Measurements from ENCODE around the gene ZEB1.

The ZEB1 gene

GRCh38 chr10:31320550-31321211 is 1.7 kb downstream of the ZEB1 start:
- no peaks in the 10 kb centered on the region for H3K4me1 ChIP-seq (ENCODE audit: control insufficient read depth, insufficient read depth, low read length)
- no peaks in the 10 kb centered on the region for H3K36me3 ChIP-seq (ENCODE audit: control insufficient read depth, insufficient read depth, low read length)
- peaks cover 72% of the 10 kb centered on the region for H3K27me3 ChIP-seq (ENCODE audit: control insufficient read depth, insufficient read depth, low read length)
- H3K9ac ChIP-seq (ENCODE audit: low read depth, low read length), result no peak overlapping the region
- peak overlapping the region; percentile 58 for H3K4me3 ChIP-seq (ENCODE audit: low read depth, low read length)
- H3K9me3 ChIP-seq (ENCODE audit: control insufficient read depth, insufficient read depth, low read length), result no peaks in the 10 kb centered on the region

GRCh38 chr10:31321396-31321941 is 2.5 kb downstream of the ZEB1 start:
- H3K9me3 ChIP-seq (ENCODE audit: control insufficient read depth, insufficient read depth, low read length), result no peaks in the 10 kb centered on the region
- H3K36me3 ChIP-seq (ENCODE audit: control insufficient read depth, insufficient read depth, low read length), result no peaks in the 10 kb centered on the region
- no peak overlapping the region for H3K9ac ChIP-seq (ENCODE audit: low read depth, low read length)
- no peaks in the 10 kb centered on the region for H3K4me1 ChIP-seq (ENCODE audit: control insufficient read depth, insufficient read depth, low read length)
- peak overlapping the region; percentile 58 for H3K4me3 ChIP-seq (ENCODE audit: low read depth, low read length)
- H3K27me3 ChIP-seq (ENCODE audit: control insufficient read depth, insufficient read depth, low read length), result peaks cover 69% of the 10 kb centered on the region

- H3K36me3 ChIP-seq (ENCODE audit: control insufficient read depth, insufficient read depth, low read length), result no peaks in the 10 kb centered on the region
- no peaks in the 10 kb centered on the region for H3K4me1 ChIP-seq (ENCODE audit: control insufficient read depth, insufficient read depth, low read length)
- no peaks in the 10 kb centered on the region for H3K9me3 ChIP-seq (ENCODE audit: control insufficient read depth, insufficient read depth, low read length)
- peaks cover 66% of the 10 kb centered on the region for H3K27me3 ChIP-seq (ENCODE audit: control insufficient read depth, insufficient read depth, low read length)
- H3K4me3 ChIP-seq (ENCODE audit: low read depth, low read length), result no peak overlapping the region
- no peak overlapping the region for H3K9ac ChIP-seq (ENCODE audit: low read depth, low read length)
Observed at GRCh38 chr10:31322647-31323046, 3.6 kb downstream of the ZEB1 start.

- no peaks in the 10 kb centered on the region for H3K27me3 ChIP-seq (ENCODE audit: control insufficient read depth, insufficient read depth, low read length)
- no peaks in the 10 kb centered on the region for H3K4me1 ChIP-seq (ENCODE audit: control insufficient read depth, insufficient read depth, low read length)
- H3K9me3 ChIP-seq (ENCODE audit: control insufficient read depth, insufficient read depth, low read length), result no peaks in the 10 kb centered on the region
- H3K4me3 ChIP-seq (ENCODE audit: low read depth, low read length), result no peak overlapping the region
- H3K36me3 ChIP-seq (ENCODE audit: control insufficient read depth, insufficient read depth, low read length), result no peaks in the 10 kb centered on the region
- H3K9ac ChIP-seq (ENCODE audit: low read depth, low read length), result no peak overlapping the region
Observed at GRCh38 chr10:31340343-31340742, 21.3 kb downstream of the ZEB1 start.

- Histone ChIP-seq H3K9me3 (ENCODE audit: control insufficient read depth, insufficient read depth, low read length) (no peaks in the 10 kb centered on the region), H3K4me3 (ENCODE audit: low read depth, low read length) (no peak overlapping the region), H3K9ac (ENCODE audit: low read depth, low read length) (no peak overlapping the region), H3K27me3 (ENCODE audit: control insufficient read depth, insufficient read depth, low read length) (no peaks in the 10 kb centered on the region), H3K36me3 (ENCODE audit: control insufficient read depth, insufficient read depth, low read length) (no peaks in the 10 kb centered on the region), H3K4me1 (ENCODE audit: control insufficient read depth, insufficient read depth, low read length) (no peaks in the 10 kb centered on the region)
Observed at GRCh38 chr10:31341552-31341951, 22.5 kb downstream of the ZEB1 start.

- Histone ChIP-seq H3K27me3 (ENCODE audit: control insufficient read depth, insufficient read depth, low read length) (no peaks in the 10 kb centered on the region), H3K9ac (ENCODE audit: low read depth, low read length) (no peak overlapping the region), H3K4me3 (ENCODE audit: low read depth, low read length) (no peak overlapping the region), H3K4me1 (ENCODE audit: control insufficient read depth, insufficient read depth, low read length) (no peaks in the 10 kb centered on the region), H3K9me3 (ENCODE audit: control insufficient read depth, insufficient read depth, low read length) (no peaks in the 10 kb centered on the region), H3K36me3 (ENCODE audit: control insufficient read depth, insufficient read depth, low read length) (no peaks in the 10 kb centered on the region)
Observed at GRCh38 chr10:31343009-31343408, 24.0 kb downstream of the ZEB1 start.

- H3K9me3 ChIP-seq (ENCODE audit: control insufficient read depth, insufficient read depth, low read length), result no peaks in the 10 kb centered on the region
- no peak overlapping the region for H3K4me3 ChIP-seq (ENCODE audit: low read depth, low read length)
- H3K9ac ChIP-seq (ENCODE audit: low read depth, low read length), result no peak overlapping the region
- no peaks in the 10 kb centered on the region for H3K36me3 ChIP-seq (ENCODE audit: control insufficient read depth, insufficient read depth, low read length)
- no peaks in the 10 kb centered on the region for H3K27me3 ChIP-seq (ENCODE audit: control insufficient read depth, insufficient read depth, low read length)
- no peaks in the 10 kb centered on the region for H3K4me1 ChIP-seq (ENCODE audit: control insufficient read depth, insufficient read depth, low read length)
Observed at GRCh38 chr10:31343551-31343950, 24.5 kb downstream of the ZEB1 start.

GRCh38 chr10:31345886-31346285 is 26.9 kb downstream of the ZEB1 start:
- Histone ChIP-seq H3K9me3 (ENCODE audit: control insufficient read depth, insufficient read depth, low read length) (no peaks in the 10 kb centered on the region), H3K9ac (ENCODE audit: low read depth, low read length) (no peak overlapping the region), H3K36me3 (ENCODE audit: control insufficient read depth, insufficient read depth, low read length) (no peaks in the 10 kb centered on the region), H3K4me3 (ENCODE audit: low read depth, low read length) (no peak overlapping the region), H3K27me3 (ENCODE audit: control insufficient read depth, insufficient read depth, low read length) (no peaks in the 10 kb centered on the region), H3K4me1 (ENCODE audit: control insufficient read depth, insufficient read depth, low read length) (no peaks in the 10 kb centered on the region)

- Histone ChIP-seq H3K4me3 (ENCODE audit: low read depth, low read length) (no peak overlapping the region), H3K27me3 (ENCODE audit: control insufficient read depth, insufficient read depth, low read length) (no peaks in the 10 kb centered on the region), H3K9me3 (ENCODE audit: control insufficient read depth, insufficient read depth, low read length) (no peaks in the 10 kb centered on the region), H3K36me3 (ENCODE audit: control insufficient read depth, insufficient read depth, low read length) (no peaks in the 10 kb centered on the region), H3K9ac (ENCODE audit: low read depth, low read length) (no peak overlapping the region), H3K4me1 (ENCODE audit: control insufficient read depth, insufficient read depth, low read length) (no peaks in the 10 kb centered on the region)
Observed at GRCh38 chr10:31346953-31347352, 27.9 kb downstream of the ZEB1 start.

- Histone ChIP-seq H3K4me1 (ENCODE audit: control insufficient read depth, insufficient read depth, low read length) (no peaks in the 10 kb centered on the region), H3K4me3 (ENCODE audit: low read depth, low read length) (no peak overlapping the region), H3K9ac (ENCODE audit: low read depth, low read length) (no peak overlapping the region), H3K27me3 (ENCODE audit: control insufficient read depth, insufficient read depth, low read length) (no peaks in the 10 kb centered on the region), H3K36me3 (ENCODE audit: control insufficient read depth, insufficient read depth, low read length) (no peaks in the 10 kb centered on the region), H3K9me3 (ENCODE audit: control insufficient read depth, insufficient read depth, low read length) (no peaks in the 10 kb centered on the region)
Observed at GRCh38 chr10:31347705-31348104, 28.7 kb downstream of the ZEB1 start.

GRCh38 chr10:31350891-31351290 is 31.9 kb downstream of the ZEB1 start:
- Histone ChIP-seq H3K27me3 (ENCODE audit: control insufficient read depth, insufficient read depth, low read length) (no peaks in the 10 kb centered on the region), H3K4me1 (ENCODE audit: control insufficient read depth, insufficient read depth, low read length) (no peaks in the 10 kb centered on the region), H3K9ac (ENCODE audit: low read depth, low read length) (no peak overlapping the region), H3K36me3 (ENCODE audit: control insufficient read depth, insufficient read depth, low read length) (no peaks in the 10 kb centered on the region), H3K4me3 (ENCODE audit: low read depth, low read length) (no peak overlapping the region), H3K9me3 (ENCODE audit: control insufficient read depth, insufficient read depth, low read length) (no peaks in the 10 kb centered on the region)

GRCh38 chr10:31352436-31353226 is 33.6 kb downstream of the ZEB1 start:
- no peaks in the 10 kb centered on the region for H3K9me3 ChIP-seq (ENCODE audit: control insufficient read depth, insufficient read depth, low read length)

More at GRCh38 chr10:31352436-31353226, 33.6 kb downstream of the ZEB1 start:
- no peaks in the 10 kb centered on the region for H3K27me3 ChIP-seq (ENCODE audit: control insufficient read depth, insufficient read depth, low read length)
- no peaks in the 10 kb centered on the region for H3K36me3 ChIP-seq (ENCODE audit: control insufficient read depth, insufficient read depth, low read length)
- H3K4me3 ChIP-seq (ENCODE audit: low read depth, low read length), result no peak overlapping the region
- no peak overlapping the region for H3K9ac ChIP-seq (ENCODE audit: low read depth, low read length)
- H3K4me1 ChIP-seq (ENCODE audit: control insufficient read depth, insufficient read depth, low read length), result no peaks in the 10 kb centered on the region

Data from iPS-15b (cell line).